Amygdala (tissue), 56 donors: Measurements from ENCODE around the gene FOXP1.

Experiments
- DNase-seq, 56 donors: peaks; one replicate each; lab custom pipeline; 2025; lab: John Stamatoyannopoulos, UW

Gene FOXP1

GRCh38 chr3:71587958-71588357 is 4.4 kb upstream of the FOXP1 start:
- DNase-seq = no peak

- DNase-seq = no peak
Measured at GRCh38 chr3:71586810-71587242, 3.3 kb upstream of the FOXP1 start.

- DNase-seq = peak in 1 of 56 donors; percentile 7
Measured at GRCh38 chr3:71585887-71586809, 2.6 kb upstream of the FOXP1 start.

GRCh38 chr3:71585131-71585530 is 1.6 kb upstream of the FOXP1 start:
- peak in 3 of 56 donors; percentile 4 to 12 (median 10) for DNase-seq

GRCh38 chr3:71584394-71585011 is 975 bp upstream of the FOXP1 start:
- peak in 43 of 56 donors; percentile 6 to 79 (median 42) for DNase-seq

- peak in 39 of 56 donors; percentile 6 to 70 (median 38) for DNase-seq
Measured at GRCh38 chr3:71582612-71583565, 639 bp downstream of the FOXP1 start.

- DNase-seq = peak in 40 of 56 donors; percentile 11 to 64 (median 46)
Measured at GRCh38 chr3:71582036-71582611, 1.4 kb downstream of the FOXP1 start.

GRCh38 chr3:71581457-71582035 is 2.0 kb downstream of the FOXP1 start:
- peak in 25 of 56 donors; percentile 3 to 60 (median 33) for DNase-seq

- no peak for DNase-seq
Measured at GRCh38 chr3:71580636-71581456, 2.7 kb downstream of the FOXP1 start.

- no peak for DNase-seq
Measured at GRCh38 chr3:71579935-71580406, 3.6 kb downstream of the FOXP1 start.

GRCh38 chr3:71579326-71579934 is 4.1 kb downstream of the FOXP1 start:
- no peak for DNase-seq

GRCh38 chr3:71578054-71578751 is 5.3 kb downstream of the FOXP1 start:
- DNase-seq = no peak

- no peak for DNase-seq
Measured at GRCh38 chr3:71577011-71577410, 6.5 kb downstream of the FOXP1 start.

GRCh38 chr3:71575433-71575832 is 8.1 kb downstream of the FOXP1 start:
- DNase-seq = no peak

GRCh38 chr3:71573181-71573580 is 10.3 kb downstream of the FOXP1 start:
- DNase-seq = no peak

GRCh38 chr3:71570546-71570945 is 13.0 kb downstream of the FOXP1 start:
- no peak for DNase-seq

GRCh38 chr3:71568207-71568606 is 15.3 kb downstream of the FOXP1 start:
- no peak for DNase-seq

GRCh38 chr3:71566776-71567175 is 16.8 kb downstream of the FOXP1 start:
- no peak for DNase-seq
